GM12874 (cell line): Measurements from ENCODE around the gene C3orf52.

Experiments used
- TF ChIP-seq, protein P1 (sequence below): IDR thresholded peaks from 2 replicates; pipeline ENCODE4 v1.5.1; 2011; ENCODE audit warnings: low read depth, mild to moderate bottlenecking, control low read depth, low read length, moderate library complexity; ENCODE audit not compliant: insufficient read depth

The C3orf52 gene

GRCh38 chr3:112123548-112123947 lies 37.4 kb downstream of the C3orf52 start:
- TF ChIP-seq, protein P1, sequence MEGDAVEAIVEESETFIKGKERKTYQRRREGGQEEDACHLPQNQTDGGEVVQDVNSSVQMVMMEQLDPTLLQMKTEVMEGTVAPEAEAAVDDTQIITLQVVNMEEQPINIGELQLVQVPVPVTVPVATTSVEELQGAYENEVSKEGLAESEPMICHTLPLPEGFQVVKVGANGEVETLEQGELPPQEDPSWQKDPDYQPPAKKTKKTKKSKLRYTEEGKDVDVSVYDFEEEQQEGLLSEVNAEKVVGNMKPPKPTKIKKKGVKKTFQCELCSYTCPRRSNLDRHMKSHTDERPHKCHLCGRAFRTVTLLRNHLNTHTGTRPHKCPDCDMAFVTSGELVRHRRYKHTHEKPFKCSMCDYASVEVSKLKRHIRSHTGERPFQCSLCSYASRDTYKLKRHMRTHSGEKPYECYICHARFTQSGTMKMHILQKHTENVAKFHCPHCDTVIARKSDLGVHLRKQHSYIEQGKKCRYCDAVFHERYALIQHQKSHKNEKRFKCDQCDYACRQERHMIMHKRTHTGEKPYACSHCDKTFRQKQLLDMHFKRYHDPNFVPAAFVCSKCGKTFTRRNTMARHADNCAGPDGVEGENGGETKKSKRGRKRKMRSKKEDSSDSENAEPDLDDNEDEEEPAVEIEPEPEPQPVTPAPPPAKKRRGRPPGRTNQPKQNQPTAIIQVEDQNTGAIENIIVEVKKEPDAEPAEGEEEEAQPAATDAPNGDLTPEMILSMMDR: no peak

- TF ChIP-seq, protein P1: no peak
Measured at GRCh38 chr3:112124907-112125607, 38.9 kb downstream of the C3orf52 start.

GRCh38 chr3:112126511-112126911 lies 40.3 kb downstream of the C3orf52 start:
- TF ChIP-seq, protein P1: no peak

DNA sequence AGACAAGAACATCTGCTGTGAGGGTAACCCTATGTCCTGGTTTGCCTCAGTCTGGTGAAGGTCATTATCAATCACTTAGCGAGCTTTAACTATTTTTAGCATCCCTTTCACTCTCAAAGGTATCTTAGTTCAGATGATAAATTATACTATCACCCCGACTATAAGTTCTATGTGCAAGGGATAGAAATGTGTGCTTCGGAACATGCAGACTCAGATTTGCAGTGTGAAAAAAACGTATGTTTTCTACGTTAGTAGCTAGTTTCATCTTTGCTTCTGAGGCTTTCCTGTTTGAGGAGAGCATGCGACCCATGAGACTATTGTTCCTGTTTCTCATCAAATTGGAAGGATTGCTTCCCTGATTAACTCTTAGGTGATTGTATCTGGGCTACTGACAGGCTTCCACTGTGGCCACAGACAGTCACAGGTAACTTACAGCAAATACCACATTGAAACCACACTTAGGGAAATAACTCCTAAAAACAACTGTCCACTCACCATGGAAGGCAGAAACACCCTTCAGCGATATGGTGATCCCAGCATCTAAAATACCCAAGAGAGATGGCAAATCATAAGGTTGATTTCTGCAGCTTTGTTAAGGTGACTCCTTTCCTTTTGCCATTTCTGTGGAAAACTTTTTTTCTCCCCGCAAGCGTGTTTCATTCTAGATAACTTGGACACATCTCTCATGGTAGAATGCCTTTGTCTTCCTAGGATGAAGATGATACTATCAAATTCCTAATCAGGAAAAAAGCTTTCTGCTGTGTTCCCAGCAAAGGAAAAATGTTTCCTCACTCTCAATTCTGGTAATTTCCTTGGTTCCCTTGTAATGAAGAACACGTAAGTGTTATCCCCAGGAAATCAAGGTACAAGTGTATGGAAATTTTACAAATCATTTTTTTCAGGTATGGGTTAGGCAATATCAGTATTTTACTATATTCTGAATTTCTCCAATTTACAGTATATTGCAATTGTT lies 41.6 kb downstream of the C3orf52 start:
- TF ChIP-seq, protein P1: no peak

DNA sequence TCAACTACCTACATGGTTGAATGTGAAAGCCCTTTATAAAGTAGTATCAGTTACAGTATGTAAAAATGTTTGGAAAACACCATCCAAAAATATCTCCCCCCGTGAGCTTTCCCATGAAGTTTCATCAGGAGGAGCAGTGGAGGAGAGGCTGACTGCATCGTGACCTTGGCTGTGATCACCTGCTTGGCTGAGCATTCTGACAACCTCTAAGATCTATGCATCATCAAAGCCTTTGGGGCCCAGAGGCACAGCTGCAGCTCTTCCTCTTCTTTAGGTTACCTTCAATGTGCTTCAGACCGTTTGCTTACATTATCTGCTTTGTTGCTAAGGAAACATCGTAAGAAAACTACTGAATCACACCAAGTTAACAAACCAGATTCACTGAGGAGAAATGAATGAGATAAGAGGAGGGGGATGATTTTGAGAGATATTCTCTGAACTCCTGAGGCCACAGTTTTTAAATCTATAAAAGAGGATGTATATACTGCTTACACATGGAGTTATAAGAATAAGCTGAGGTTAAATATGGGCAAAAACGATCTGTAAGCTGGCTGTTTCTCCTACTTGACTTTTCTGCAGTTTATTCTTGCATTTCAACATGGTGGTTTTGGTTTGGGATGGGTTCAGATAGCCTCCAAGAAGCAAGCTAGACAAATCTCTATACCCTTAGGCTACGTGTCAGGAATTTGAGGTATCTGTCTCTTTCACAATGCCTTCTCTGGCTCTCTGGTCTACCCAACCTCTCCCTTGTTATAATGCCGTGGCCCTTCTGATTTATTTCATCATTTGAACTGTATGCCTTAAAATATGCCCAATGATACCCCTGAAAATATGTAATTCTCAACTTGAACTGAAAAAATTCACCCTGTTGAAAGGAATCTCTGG lies 42.9 kb downstream of the C3orf52 start:
- TF ChIP-seq, protein P1: no peak

DNA sequence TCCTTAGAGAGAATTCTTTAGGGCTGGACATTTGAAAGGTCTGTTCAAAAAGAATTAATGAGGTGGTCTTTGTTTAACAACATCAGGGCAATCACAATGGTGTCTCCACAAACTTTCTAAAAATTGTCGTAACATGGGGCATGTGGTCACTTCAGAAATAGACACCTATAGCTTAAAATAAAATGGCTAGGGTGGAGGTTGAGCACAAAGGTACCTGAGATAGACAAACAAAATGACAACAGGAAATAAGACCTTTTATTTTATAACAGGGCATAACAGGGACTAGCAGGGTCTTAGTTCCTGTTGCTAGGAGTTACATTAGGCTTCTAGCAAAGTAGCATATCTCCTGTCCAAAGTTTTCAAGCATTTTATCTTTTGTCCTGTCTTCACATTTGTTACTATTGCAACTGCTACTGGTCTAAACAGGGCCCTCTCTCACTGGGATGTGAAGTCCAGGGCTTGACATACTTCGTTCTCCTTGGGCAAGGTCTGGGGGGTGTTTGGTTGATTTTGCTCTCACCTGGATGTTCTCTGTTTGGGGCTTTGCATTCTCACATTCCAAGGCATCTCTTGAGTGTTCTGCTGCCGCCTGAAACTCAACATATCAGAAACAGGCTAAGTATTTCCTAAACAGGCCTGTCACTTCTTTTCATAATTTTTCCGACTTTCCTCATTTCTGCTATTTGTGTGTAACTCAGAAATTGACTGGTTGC lies 43.9 kb downstream of the C3orf52 start:
- TF ChIP-seq, protein P1: no peak

DNA sequence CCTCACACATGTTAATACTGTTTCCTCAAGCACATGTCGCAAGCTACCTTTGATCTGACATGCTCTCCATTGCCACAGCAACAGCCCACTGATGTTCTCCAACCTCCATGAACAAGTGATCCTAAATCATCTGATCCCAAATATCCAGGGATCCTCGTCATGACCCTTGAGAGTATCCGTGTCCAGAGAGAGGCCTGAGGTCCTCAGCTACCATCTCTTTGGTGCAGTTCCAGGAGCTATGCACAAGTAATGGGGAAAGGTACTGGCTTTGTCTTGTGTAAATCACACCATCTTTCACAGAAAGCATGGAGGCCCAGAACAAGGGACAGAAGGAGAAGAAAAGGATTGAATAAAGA lies 44.4 kb downstream of the C3orf52 start:
- TF ChIP-seq, protein P1: no peak
